Measurements from ENCODE around the gene MAGOH. TPM values are rescaled to one million over a fixed set of nuclear protein-coding genes. Genes with fewer than 3 reads are reported as not detected.

MAGOH gene
- total RNA-seq, 2 experiments from 2014 or later: 59.1 to 65.2 TPM

DNA sequence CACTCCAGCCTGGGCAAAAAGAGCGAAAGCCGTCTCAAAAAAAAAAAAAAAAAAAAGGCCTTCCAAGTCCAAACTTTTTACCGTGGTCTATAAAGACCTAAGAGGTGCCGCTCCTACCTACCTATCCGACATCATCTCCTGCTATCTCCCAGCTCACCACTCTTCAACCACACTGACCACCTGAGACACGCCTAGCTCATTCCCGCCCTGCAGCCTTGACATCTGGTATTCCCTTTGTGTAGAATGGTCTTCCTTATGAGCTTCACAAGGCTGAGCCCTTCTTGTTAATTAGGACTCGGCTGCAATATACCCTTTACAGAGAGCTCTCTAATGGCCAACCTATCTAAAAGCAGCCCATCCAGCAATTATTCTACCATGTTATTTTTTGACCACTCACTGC, 680 bp downstream of the MAGOH start:
- Mint-ChIP-seq H3K4me3 (peak overlapping the region; percentile 99), H3K36me3 (ENCODE audit: low read depth) (peaks cover 56% of the 10 kb centered on the region), H3K4me1 (ENCODE audit: low read depth) (peaks cover 40% of the 10 kb centered on the region), H3K9me3 (no peaks in the 10 kb centered on the region), H3K27ac (peak overlapping the region; percentile 100), H3K27me3 (no peaks in the 10 kb centered on the region)
- ChIA-PET CTCF (no interaction called here), POLR2A (no interaction called here)
- H3K36me3 ChIP-seq (ENCODE audit: insufficient read depth, low read length): peaks cover 36% of the 10 kb centered on the region
- H3K27ac ChIP-seq (ENCODE audit: low read depth in 1 of 2, low read length in 2 of 2): peak overlapping the region; percentile 69 to 84
- peak in 1 of 14 experiments; percentile 14 for DNase-seq
- H3K27me3 ChIP-seq (ENCODE audit: control insufficient read depth in 1 of 2, insufficient read depth in 2 of 2, low read length in 2 of 2): no peaks in the 10 kb centered on the region
- intact Hi-C loops (cut with DNase I, micrococcal nuclease): loop anchor here (1.0 to 5.0 kb wide), 4 partner anchors 16 to 310 kb away; partner anchors contain the start of genes CPT2 (in 2 of the 2), LRP8 (in 1 of the 2) and SCP2 (in 1 of the 2)
- H3K4me1 ChIP-seq (ENCODE audit: insufficient read depth, low read length): peaks cover 26% of the 10 kb centered on the region
- TF ChIP-seq CTCF (IDR thresholded peaks at IDR 0.05): no peak
- H3K4me3 ChIP-seq (ENCODE audit: low read length): peak overlapping the region; percentile 76
- no peaks in the 10 kb centered on the region for H3K9me3 ChIP-seq (ENCODE audit: control insufficient read depth in 1 of 2, insufficient read depth in 1 of 2, low read length in 2 of 2)
- ATAC-seq (ENCODE audit: poor library complexity): no peak

DNA sequence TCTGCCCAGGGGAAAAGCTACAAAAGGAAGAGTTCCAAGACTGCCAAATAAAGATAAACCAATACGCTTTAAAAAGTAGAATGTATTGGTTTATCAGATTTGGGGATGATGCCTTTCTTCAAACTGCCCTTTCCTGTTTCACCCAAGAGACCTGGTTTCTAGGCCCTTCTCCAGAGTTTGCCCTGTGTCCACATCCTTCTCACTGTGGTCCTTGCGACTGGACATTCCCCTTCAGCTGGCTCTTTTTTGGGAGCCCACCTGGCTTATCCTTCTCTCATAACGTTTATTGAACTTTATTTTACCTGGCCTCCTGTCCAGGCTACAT, 17.4 kb downstream of the MAGOH start:
- H3K27ac Mint-ChIP-seq: peak overlapping the region; percentile 97
- ChIA-PET CTCF (interaction anchor here (0.5 kb wide), 1 partner anchor 28 kb away, joined by 3 read pairs; no protein-coding TSS in a partner anchor), POLR2A (interaction anchor here (2.3 to 3.3 kb wide), 2 partner anchors 14 to 24 kb away, joined by 11 to 13 read pairs; partner anchors contain the start of gene CPT2)
- TF ChIP-seq CTCF (IDR thresholded peaks at IDR 0.05): no peak
- Histone ChIP-seq H3K27me3 (ENCODE audit: control insufficient read depth in 1 of 2, insufficient read depth in 2 of 2, low read length in 2 of 2) (no peaks in the 10 kb centered on the region), H3K36me3 (ENCODE audit: insufficient read depth, low read length) (peaks cover 15% of the 10 kb centered on the region), H3K27ac (ENCODE audit: low read depth in 1 of 2, low read length in 2 of 2) (peak overlapping the region; percentile 95 to 96), H3K9me3 (ENCODE audit: control insufficient read depth in 1 of 2, insufficient read depth in 1 of 2, low read length in 2 of 2) (no peaks in the 10 kb centered on the region), H3K4me1 (ENCODE audit: insufficient read depth, low read length) (peaks cover 19% of the 10 kb centered on the region), H3K4me3 (ENCODE audit: low read length) (peak overlapping the region; percentile 84)
- H3K27me3 Mint-ChIP-seq: no peaks in the 10 kb centered on the region
- intact Hi-C loops (cut with DNase I, micrococcal nuclease): loop anchor here (1.0 to 10.0 kb wide), 3 partner anchors 16 to 1544 kb away; partner anchors contain the start of genes CPT2 (in 1 of the 2) and PARS2 (in 1 of the 2)
- H3K9me3 Mint-ChIP-seq: no peaks in the 10 kb centered on the region
- peaks cover 43% of the 10 kb centered on the region for H3K36me3 Mint-ChIP-seq (ENCODE audit: low read depth)
- ATAC-seq (ENCODE audit: poor library complexity) (no peak), DNase-seq (no peak)
- H3K4me3 Mint-ChIP-seq: peak overlapping the region; percentile 98
- H3K4me1 Mint-ChIP-seq (ENCODE audit: low read depth): peaks cover 35% of the 10 kb centered on the region

- no peaks in the 10 kb centered on the region for H3K27me3 ChIP-seq (ENCODE audit: control insufficient read depth in 1 of 2, insufficient read depth in 2 of 2, low read length in 2 of 2)
- ChIA-PET POLR2A (interaction anchor here (0.7 to 3.3 kb wide), 4 partner anchors 15 to 299 kb away, joined by 3 to 13 read pairs (median 8); partner anchors contain the start of genes CPT2 and ECHDC2), CTCF (interaction anchor here (0.5 to 1.3 kb wide), 3 partner anchors 22 to 38 kb away, joined by 3 read pairs; no protein-coding TSS in a partner anchor)
- Mint-ChIP-seq H3K4me3 (peak within 1 kb of the TSS; percentile 98), H3K9me3 (no peaks in the 10 kb centered on the region), H3K36me3 (ENCODE audit: low read depth) (peaks cover 45% of the 10 kb centered on the region), H3K27me3 (no peaks in the 10 kb centered on the region), H3K27ac (peak within 1 kb of the TSS; percentile 97), H3K4me1 (ENCODE audit: low read depth) (peaks cover 35% of the 10 kb centered on the region)
- peaks cover 19% of the 10 kb centered on the region for H3K36me3 ChIP-seq (ENCODE audit: insufficient read depth, low read length)
- ATAC-seq (ENCODE audit: poor library complexity): peak; percentile 90
- TF ChIP-seq CTCF (IDR thresholded peaks at IDR 0.05): no peak
- DNase-seq: peak; percentile 80 to 96 (median 89)
- intact Hi-C loops (cut with DNase I, micrococcal nuclease): loop anchor here (1.0 to 10.0 kb wide), 2 partner anchors 24 to 1544 kb away; partner anchors contain the start of genes CPT2 (in 1 of the 2) and PARS2 (in 1 of the 2)
- H3K27ac ChIP-seq (ENCODE audit: low read depth in 1 of 2, low read length in 2 of 2): peak within 1 kb of the TSS; percentile 95 to 96
- H3K4me1 ChIP-seq (ENCODE audit: insufficient read depth, low read length): peaks cover 19% of the 10 kb centered on the region
- peak within 1 kb of the TSS; percentile 84 for H3K4me3 ChIP-seq (ENCODE audit: low read length)
- H3K9me3 ChIP-seq (ENCODE audit: control insufficient read depth in 1 of 2, insufficient read depth in 1 of 2, low read length in 2 of 2): no peaks in the 10 kb centered on the region
These were observed 18.0 kb downstream of the MAGOH start, which contains the start of gene CZIB for GRCh38 chr1:53220171-53220961. Gene CZIB, minus strand, starts transcription at chr1:53220634. Its CDS starts 59 bp downstream, at chr1:53220575.

Measured in CD4-positive, alpha-beta T cell (primary cell).